ENCODE results near the gene PTPRM. TPM values are rescaled to one million over a fixed set of nuclear protein-coding genes. Genes with fewer than 3 reads are reported as not detected.

PTPRM gene
- total and polyA plus RNA-seq, 2 experiments from 2014 or later = 1.6 to 5.3 TPM

DNA sequence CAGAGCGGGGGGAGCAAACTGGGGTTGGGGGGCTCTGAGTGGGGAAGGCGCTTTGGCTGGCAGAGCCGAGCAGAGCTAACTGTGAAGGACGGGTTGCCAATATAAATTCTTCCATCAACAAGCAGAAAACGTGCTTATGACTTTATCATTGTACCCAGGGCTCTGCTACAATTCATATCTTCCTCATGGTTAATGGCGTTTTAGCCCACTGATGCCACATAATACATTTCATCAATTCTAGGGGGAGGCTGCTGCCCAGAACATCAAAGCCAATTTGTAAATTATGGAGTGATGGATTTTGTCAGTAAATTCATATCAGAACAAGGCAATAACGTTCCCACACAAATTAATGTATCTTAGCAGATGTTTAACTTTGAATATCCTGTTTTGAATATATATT, 866.7 kb downstream of the PTPRM start:
- H3K4me3 Mint-ChIP-seq = no peak overlapping the region
- Histone ChIP-seq H3K9me2 (ENCODE audit: insufficient read depth) (no peaks in the 10 kb centered on the region), H3K36me3 (ENCODE audit: insufficient read depth) (no peaks in the 10 kb centered on the region), H3K79me2 (replicated peaks; ENCODE audit: insufficient read depth) (no peaks in the 10 kb centered on the region), H3K27me3 (ENCODE audit: insufficient read depth) (no peaks in the 10 kb centered on the region), H3K4me3 (no peak overlapping the region), H3K27ac (ENCODE audit: low read depth) (no peak overlapping the region), H3K4me2 (no peak overlapping the region), H4K20me1 (replicated peaks; ENCODE audit: insufficient read depth) (no peaks in the 10 kb centered on the region), H3K4me1 (ENCODE audit: insufficient read depth) (no peaks in the 10 kb centered on the region), H2AFZ (no peak overlapping the region), H3F3A (replicated peaks; ENCODE audit: low read depth) (no peaks in the 10 kb centered on the region)
- no peaks in the 10 kb centered on the region; the same call in 2 of the 3 replicates for H3K4me1 Mint-ChIP-seq
- H3K27ac Mint-ChIP-seq = no peak overlapping the region
- H3K9me3 Mint-ChIP-seq = peaks cover 4% of the 10 kb centered on the region; the same call in 1 of the 3 replicates
- H3K27me3 Mint-ChIP-seq (ENCODE audit: insufficient read depth, low read depth, poor library complexity) = peaks cover 1% of the 10 kb centered on the region
- TF ChIP-seq EZH2 (IDR thresholded peaks at IDR 0.05; ENCODE audit: low read depth, unreplicated experiment) (no peak), POLR2AphosphoS5 (IDR thresholded peaks at IDR 0.05; ENCODE audit: low read depth) (no peak), ZNF114 (CRISPR knock-in tag; IDR thresholded peaks at IDR 0.05) (no peak), CTCF (conservative IDR thresholded peaks at IDR 0.05; ENCODE audit: low read depth in 2 of 2) (no peak), STAT1 (IDR thresholded peaks at IDR 0.05; ENCODE audit: unreplicated experiment) (no peak), ETS1 (IDR thresholded peaks at IDR 0.05) (no peak), EZH2phosphoT487 (IDR thresholded peaks at IDR 0.05; ENCODE audit: unreplicated experiment) (no peak), NANOG (IDR thresholded peaks at IDR 0.05; ENCODE audit: borderline replicate concordance) (no peak), JUNB (IDR thresholded peaks at IDR 0.05; ENCODE audit: unreplicated experiment) (no peak), ZNF462 (CRISPR knock-in tag; IDR thresholded peaks at IDR 0.05) (no peak), CREB1 (CRISPR knock-in tag; IDR thresholded peaks at IDR 0.05; ENCODE audit: low read depth) (no peak), ZNF331 (CRISPR knock-in tag; IDR thresholded peaks at IDR 0.05; ENCODE audit: low read depth) (no peak)
- TF ChIP-seq, protein P1, sequence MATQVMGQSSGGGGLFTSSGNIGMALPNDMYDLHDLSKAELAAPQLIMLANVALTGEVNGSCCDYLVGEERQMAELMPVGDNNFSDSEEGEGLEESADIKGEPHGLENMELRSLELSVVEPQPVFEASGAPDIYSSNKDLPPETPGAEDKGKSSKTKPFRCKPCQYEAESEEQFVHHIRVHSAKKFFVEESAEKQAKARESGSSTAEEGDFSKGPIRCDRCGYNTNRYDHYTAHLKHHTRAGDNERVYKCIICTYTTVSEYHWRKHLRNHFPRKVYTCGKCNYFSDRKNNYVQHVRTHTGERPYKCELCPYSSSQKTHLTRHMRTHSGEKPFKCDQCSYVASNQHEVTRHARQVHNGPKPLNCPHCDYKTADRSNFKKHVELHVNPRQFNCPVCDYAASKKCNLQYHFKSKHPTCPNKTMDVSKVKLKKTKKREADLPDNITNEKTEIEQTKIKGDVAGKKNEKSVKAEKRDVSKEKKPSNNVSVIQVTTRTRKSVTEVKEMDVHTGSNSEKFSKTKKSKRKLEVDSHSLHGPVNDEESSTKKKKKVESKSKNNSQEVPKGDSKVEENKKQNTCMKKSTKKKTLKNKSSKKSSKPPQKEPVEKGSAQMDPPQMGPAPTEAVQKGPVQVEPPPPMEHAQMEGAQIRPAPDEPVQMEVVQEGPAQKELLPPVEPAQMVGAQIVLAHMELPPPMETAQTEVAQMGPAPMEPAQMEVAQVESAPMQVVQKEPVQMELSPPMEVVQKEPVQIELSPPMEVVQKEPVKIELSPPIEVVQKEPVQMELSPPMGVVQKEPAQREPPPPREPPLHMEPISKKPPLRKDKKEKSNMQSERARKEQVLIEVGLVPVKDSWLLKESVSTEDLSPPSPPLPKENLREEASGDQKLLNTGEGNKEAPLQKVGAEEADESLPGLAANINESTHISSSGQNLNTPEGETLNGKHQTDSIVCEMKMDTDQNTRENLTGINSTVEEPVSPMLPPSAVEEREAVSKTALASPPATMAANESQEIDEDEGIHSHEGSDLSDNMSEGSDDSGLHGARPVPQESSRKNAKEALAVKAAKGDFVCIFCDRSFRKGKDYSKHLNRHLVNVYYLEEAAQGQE (IDR thresholded peaks at IDR 0.05; ENCODE audit: unreplicated experiment) = no peak
- ATAC-seq = no peak
- no peak for DNase-seq (ENCODE audit: low spot score)
- no peaks in the 10 kb centered on the region for H3K36me3 Mint-ChIP-seq (ENCODE audit: low read depth)
